Fibroblast of peridontal ligament (primary cell): ENCODE data around the gene BGN.

Source experiments
- DNase-seq: peaks from one replicate; pipeline ENCODE4 v3.0.0-alpha.2; 2010; ENCODE audit errors: extremely low read depth

BGN gene

GRCh38 chrX:153494541-153495361 lies at the start of gene BGN:
Gene BGN, plus strand, starts transcription at chrX:153494980. Its CDS starts 9,652 bp downstream, at chrX:153504632.
- peak; percentile 23 for DNase-seq

- no peak for DNase-seq
Measured at GRCh38 chrX:153445106-153445855, 49.5 kb upstream of the BGN start.

GRCh38 chrX:153445856-153446635 lies 48.7 kb upstream of the BGN start, which contains the start of gene TREX2:
Gene TREX2, minus strand, starts transcription at chrX:153446056. Its CDS starts 626 bp downstream, at chrX:153445430.
- DNase-seq = no peak

DNA sequence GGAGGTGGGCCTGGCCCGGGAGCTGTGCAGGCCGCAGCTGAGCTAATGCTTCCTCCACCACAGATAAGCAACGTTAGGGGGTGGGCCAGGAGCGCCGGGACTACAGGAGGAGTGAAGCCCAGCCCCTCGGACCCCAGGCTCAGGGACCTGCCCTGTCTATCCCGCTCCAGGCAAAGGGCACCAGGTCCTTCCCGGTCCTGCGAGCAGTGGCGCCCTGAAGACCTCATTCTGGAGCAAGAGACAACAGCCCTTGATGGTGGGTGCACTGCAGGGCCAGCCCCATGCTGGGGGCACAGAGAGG lies 48.2 kb upstream of the BGN start:
- no peak for DNase-seq

- DNase-seq = no peak
Measured at GRCh38 chrX:153446950-153447580, 47.7 kb upstream of the BGN start.

GRCh38 chrX:153447581-153447960 lies 47.2 kb upstream of the BGN start:
- no peak for DNase-seq

- no peak for DNase-seq
Measured at GRCh38 chrX:153448556-153449367, 46.0 kb upstream of the BGN start.

GRCh38 chrX:153449368-153450113 lies 45.2 kb upstream of the BGN start:
- DNase-seq = no peak

- no peak for DNase-seq
Measured at GRCh38 chrX:153450114-153450948, 44.4 kb upstream of the BGN start.

DNA sequence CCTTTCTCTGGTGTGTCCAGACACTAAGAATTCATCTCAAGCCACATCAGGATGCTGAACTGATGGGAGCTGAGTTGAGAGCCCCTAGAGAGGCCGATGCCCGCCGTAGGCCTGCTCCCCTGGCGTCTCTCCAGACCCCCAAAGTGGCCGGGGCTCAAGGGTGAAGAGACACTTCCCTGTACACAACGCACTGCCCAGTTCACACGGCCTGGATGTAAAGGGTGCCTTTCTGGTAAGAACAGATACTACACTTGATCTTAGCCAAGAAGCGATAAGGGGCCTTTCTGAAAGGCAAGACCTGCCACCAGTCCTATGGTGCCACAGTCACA lies 43.9 kb upstream of the BGN start:
- no peak for DNase-seq

GRCh38 chrX:153454901-153455550 lies 39.8 kb upstream of the BGN start:
- DNase-seq = no peak

DNA sequence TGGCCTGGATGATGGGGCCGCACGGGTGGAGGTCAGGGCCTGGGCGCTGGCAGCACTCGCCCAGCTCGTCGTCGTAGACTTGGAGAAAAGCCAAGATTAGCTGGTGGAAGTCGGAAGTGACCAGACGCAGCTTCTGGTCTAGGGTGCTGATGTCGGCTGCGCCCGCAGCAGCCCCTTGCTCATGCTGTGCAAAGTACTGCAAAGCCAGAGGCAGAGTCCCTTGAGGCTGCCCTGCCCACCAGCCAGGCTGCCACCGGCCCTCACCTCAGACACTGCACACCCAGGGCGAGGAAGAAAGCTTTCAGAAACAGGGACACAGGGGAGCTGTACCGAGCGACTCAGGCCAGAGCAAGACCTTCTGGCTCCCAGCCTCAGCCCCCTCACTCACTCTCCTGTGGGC lies 39.2 kb upstream of the BGN start:
- no peak for DNase-seq

GRCh38 chrX:153456161-153456560 lies 38.6 kb upstream of the BGN start:
- DNase-seq = no peak

DNA sequence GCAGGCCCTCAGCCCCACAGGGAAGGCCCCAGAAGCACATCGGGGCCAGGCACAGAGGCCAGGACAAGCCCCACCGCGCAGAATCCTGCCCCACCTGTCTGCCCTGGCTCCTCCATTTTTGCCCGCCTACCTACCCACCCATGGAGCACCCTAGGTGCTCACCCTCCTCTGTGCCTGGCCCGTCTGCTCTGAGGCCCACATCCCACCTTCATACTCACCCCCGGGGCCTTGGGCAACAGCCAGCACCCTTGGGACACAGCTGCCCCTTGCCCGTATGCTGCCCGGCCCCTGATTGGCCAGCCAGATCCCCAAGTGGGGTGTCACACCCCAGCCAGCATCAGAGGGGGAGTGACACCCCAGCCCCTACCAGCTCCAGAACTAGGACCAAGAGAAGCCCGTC lies 38.1 kb upstream of the BGN start:
- no peak for DNase-seq

DNA sequence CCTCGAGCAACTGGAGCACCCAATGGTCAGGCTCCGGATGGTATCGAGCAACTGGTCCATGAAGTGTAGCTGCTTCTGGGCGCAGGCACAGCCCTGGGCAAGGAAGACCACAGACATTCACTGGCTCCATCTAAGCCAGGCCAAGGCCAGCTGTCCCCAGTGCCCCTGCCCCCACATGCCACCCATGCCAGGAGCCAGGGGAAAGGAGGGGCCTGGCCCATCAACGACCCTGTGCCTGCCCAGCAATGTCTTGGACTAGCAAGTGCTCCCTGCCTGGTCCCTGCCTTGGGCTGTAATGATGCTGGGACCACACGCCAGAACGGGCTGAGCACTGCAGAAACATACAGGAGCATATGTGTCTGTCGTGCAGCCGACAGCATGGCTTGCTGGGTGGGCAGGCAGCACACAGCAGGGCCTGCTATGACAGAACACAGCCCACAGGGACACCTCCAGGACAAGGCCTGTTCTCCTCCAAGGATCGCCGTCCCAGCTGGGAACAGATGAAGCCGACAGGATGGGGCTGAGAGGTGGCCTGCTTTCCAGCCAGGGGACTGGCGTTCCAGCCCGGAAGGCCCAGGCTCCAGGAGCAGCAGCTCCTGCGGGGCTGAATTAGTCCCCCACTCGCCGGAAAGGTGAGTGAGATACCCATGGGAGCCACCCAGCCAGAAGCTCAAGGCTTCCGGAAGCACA lies 37.5 kb upstream of the BGN start:
- DNase-seq = no peak

DNA sequence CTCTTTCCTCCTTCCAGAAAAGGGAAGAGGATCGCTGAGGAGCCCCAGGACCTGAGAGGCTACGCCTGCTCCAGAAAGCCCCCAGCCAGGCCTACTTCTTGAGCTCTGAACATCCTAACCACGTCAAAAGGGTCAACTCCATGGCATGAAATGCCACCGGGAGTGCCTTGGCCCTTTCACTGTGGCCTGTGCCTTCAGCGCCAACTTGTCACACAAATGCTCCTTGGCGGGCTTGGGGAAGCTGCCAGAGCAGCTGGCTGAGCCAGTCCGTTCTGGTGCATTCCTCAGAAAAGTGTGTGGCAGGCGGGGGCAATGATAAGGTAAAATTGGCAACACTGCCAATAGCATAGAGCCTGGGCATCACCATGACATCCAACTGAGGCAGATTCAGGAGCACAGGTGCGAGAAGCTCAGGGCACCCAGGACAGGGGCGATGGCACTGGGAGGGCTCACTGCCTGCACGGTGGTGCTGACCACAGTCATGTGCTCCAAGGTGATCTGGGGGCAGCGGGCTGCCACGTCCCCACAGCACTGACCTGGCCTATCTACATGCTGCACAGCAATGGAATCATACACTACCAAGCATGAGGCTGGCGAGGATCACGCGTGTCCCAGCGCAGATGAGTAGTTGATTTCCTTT lies 36.8 kb upstream of the BGN start:
- no peak for DNase-seq

- no peak for DNase-seq
Measured at GRCh38 chrX:153458476-153458875, 36.3 kb upstream of the BGN start.

DNA sequence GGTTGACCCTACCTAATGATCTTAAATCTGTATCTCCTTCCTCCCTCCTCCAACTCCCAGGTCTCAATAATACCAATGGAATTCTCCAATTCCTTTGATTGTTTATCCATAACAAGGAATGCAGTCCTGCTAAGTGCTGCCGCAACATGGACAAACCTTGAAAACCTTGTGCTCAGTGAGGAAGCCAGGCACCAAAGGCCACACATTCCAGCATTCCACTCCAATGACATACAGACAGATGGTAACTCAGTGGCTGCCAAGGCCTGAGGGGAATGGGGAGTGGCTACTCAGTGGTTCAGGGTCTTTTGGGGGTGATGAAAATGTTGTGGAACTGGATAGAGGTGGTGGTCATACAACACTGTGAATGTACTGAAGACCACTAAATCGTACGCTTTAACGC lies 34.8 kb upstream of the BGN start:
- DNase-seq = peak; percentile 52
